ENCODE results near the gene CAST. TPM values are rescaled to one million over a fixed set of nuclear protein-coding genes. Genes with fewer than 3 reads are reported as not detected.

CAST gene
- total RNA-seq, 1 donor from 2014 or later: 272 TPM

- Histone ChIP-seq H3K4me3 (no peak overlapping the region), H3K36me3 (peaks cover 68% of the 10 kb centered on the region), H3K27me3 (ENCODE audit: low read depth) (no peaks in the 10 kb centered on the region), H3K9me3 (no peaks in the 10 kb centered on the region), H3K27ac (no peak overlapping the region), H3K4me1 (peaks cover 7% of the 10 kb centered on the region)
- ATAC-seq (no peak), DNase-seq (no peak)
- intact Hi-C loops (cut with DNase I): no loop called here
- TF ChIP-seq CTCF (IDR thresholded peaks at IDR 0.05): no peak
Observed at GRCh38 chr5:96726802-96727201, 64.6 kb downstream of the CAST start.

- peaks cover 70% of the 10 kb centered on the region for H3K36me3 ChIP-seq
- no peaks in the 10 kb centered on the region for H3K9me3 ChIP-seq
- H3K27me3 ChIP-seq (ENCODE audit: low read depth): no peaks in the 10 kb centered on the region
- no peak overlapping the region for H3K4me3 ChIP-seq
- no peak overlapping the region for H3K27ac ChIP-seq
- DNase-seq: no peak
- intact Hi-C loops (cut with DNase I): no loop called here
- no peak for ATAC-seq
- TF ChIP-seq CTCF (IDR thresholded peaks at IDR 0.05): peak; percentile 21
- peaks cover 7% of the 10 kb centered on the region for H3K4me1 ChIP-seq
Observed at GRCh38 chr5:96729156-96729555, 67.0 kb downstream of the CAST start.

GRCh38 chr5:96730586-96730985, 68.4 kb downstream of the CAST start:
- H3K27me3 ChIP-seq (ENCODE audit: low read depth): no peaks in the 10 kb centered on the region
- DNase-seq: no peak
- no peak overlapping the region for H3K4me3 ChIP-seq
- no peak for ATAC-seq
- no peak overlapping the region for H3K27ac ChIP-seq
- peaks cover 22% of the 10 kb centered on the region for H3K4me1 ChIP-seq
- no peaks in the 10 kb centered on the region for H3K9me3 ChIP-seq
- intact Hi-C loops (cut with DNase I): no loop called here
- no peak for TF ChIP-seq CTCF (IDR thresholded peaks at IDR 0.05)
- peaks cover 61% of the 10 kb centered on the region for H3K36me3 ChIP-seq

GRCh38 chr5:96733771-96734500, 71.8 kb downstream of the CAST start:
- ATAC-seq (peak; percentile 92 to 96), DNase-seq (no peak)
- H3K27me3 ChIP-seq (ENCODE audit: low read depth): no peaks in the 10 kb centered on the region
- H3K27ac ChIP-seq: no peak overlapping the region
- H3K4me3 ChIP-seq: no peak overlapping the region
- peaks cover 22% of the 10 kb centered on the region for H3K4me1 ChIP-seq
- H3K36me3 ChIP-seq: peaks cover 73% of the 10 kb centered on the region
- H3K9me3 ChIP-seq: no peaks in the 10 kb centered on the region
- TF ChIP-seq CTCF (IDR thresholded peaks at IDR 0.05): no peak
- intact Hi-C loops (cut with DNase I): no loop called here

- Histone ChIP-seq H3K4me1 (peaks cover 22% of the 10 kb centered on the region), H3K9me3 (no peaks in the 10 kb centered on the region), H3K36me3 (peaks cover 73% of the 10 kb centered on the region), H3K4me3 (no peak overlapping the region), H3K27me3 (ENCODE audit: low read depth) (no peaks in the 10 kb centered on the region), H3K27ac (peak overlapping the region; percentile 21)
- peak in 1 of 2 donors; percentile 49 for ATAC-seq
- TF ChIP-seq CTCF (IDR thresholded peaks at IDR 0.05): no peak
- no peak for DNase-seq
- intact Hi-C loops (cut with DNase I): no loop called here
Observed at GRCh38 chr5:96734871-96735325, 72.7 kb downstream of the CAST start.
